NCI-H2227 treated with DMSO at 0.1 percent for 48 hours (cell line): ENCODE data around the gene SF1.
A peak's percentile ranks its signal among the peaks of the same experiment; 100 is the strongest.
"Not testable (repeated sequence)": the region's sequence is repeated elsewhere in the genome, so short reads cannot be mapped to it uniquely, and the experiment has no call there.

Source experiments
- DNase-seq: peaks from one replicate; lab custom pipeline; 2025; lab: John Stamatoyannopoulos, UW

SF1 gene

GRCh38 chr11:64778473-64779298 lies at the start of gene SF1:
TSS of gene SF1 (minus strand) at chr11:64778542. CDS start at chr11:64778392, 150 bp downstream.
- DNase-seq = peak; percentile 100

- DNase-seq = no peak
Observed at GRCh38 chr11:64827451-64827839, 49.1 kb upstream of the SF1 start.

- no peak for DNase-seq
Observed at GRCh38 chr11:64826578-64827450, 48.5 kb upstream of the SF1 start.

- DNase-seq = no peak
Observed at GRCh38 chr11:64826062-64826461, 47.7 kb upstream of the SF1 start.

- no peak for DNase-seq
Observed at GRCh38 chr11:64823568-64824119, 45.3 kb upstream of the SF1 start.

- no peak for DNase-seq
Observed at GRCh38 chr11:64817476-64817875, 39.1 kb upstream of the SF1 start.

GRCh38 chr11:64815433-64815832 lies 37.1 kb upstream of the SF1 start:
- DNase-seq = not testable (repeated sequence)

- no peak for DNase-seq
Observed at GRCh38 chr11:64814712-64815187, 36.4 kb upstream of the SF1 start.

GRCh38 chr11:64813826-64814225 lies 35.5 kb upstream of the SF1 start:
- DNase-seq = no peak

- DNase-seq = no peak
Observed at GRCh38 chr11:64810891-64811272, 32.5 kb upstream of the SF1 start.

GRCh38 chr11:64810271-64810890 lies 32.0 kb upstream of the SF1 start, which contains the start of gene MEN1:
TSS of gene MEN1 (minus strand) at chr11:64810551. CDS start at chr11:64810109, 442 bp downstream.
- peak; percentile 98 for DNase-seq

- DNase-seq = no peak
Observed at GRCh38 chr11:64809781-64810241, 31.5 kb upstream of the SF1 start.

- no peak for DNase-seq
Observed at GRCh38 chr11:64805481-64805880, 27.1 kb upstream of the SF1 start.

GRCh38 chr11:64804346-64805210 lies 26.2 kb upstream of the SF1 start:
- DNase-seq = no peak

GRCh38 chr11:64803846-64804345 lies 25.6 kb upstream of the SF1 start:
- no peak for DNase-seq

GRCh38 chr11:64803158-64803845 lies 25.0 kb upstream of the SF1 start, which contains the start of gene MAP4K2:
TSS of gene MAP4K2 (minus strand) at chr11:64803214. CDS start at chr11:64803149, 65 bp downstream.
- DNase-seq = peak; percentile 88

- DNase-seq = peak; percentile 45
Observed at GRCh38 chr11:64802370-64803157, 24.2 kb upstream of the SF1 start.

GRCh38 chr11:64801561-64802369 lies 23.4 kb upstream of the SF1 start:
- DNase-seq = no peak
